GM18861 (cell line): ENCODE results near the gene N4BP2L2.
"Not testable (repeated sequence)": the region's sequence is repeated elsewhere in the genome, so short reads cannot be mapped to it uniquely, and the experiment has no call there.

Experiments
- ATAC-seq: cut with Tn5 transposase; IDR thresholded peaks from one replicate; pipeline ENCODE4 v1.9.1; 2021; ENCODE audit not compliant: unreplicated experiment

N4BP2L2 gene

GRCh38 chr13:32538621-32539246, at the start of gene N4BP2L2:
Gene N4BP2L2, minus strand, starts transcription at chr13:32538795. Its CDS starts 1,768 bp downstream, at chr13:32537027.
- peak; percentile 97 for ATAC-seq

- no peak for ATAC-seq
These were observed 49.2 kb upstream of the N4BP2L2 start for GRCh38 chr13:32587811-32588170.

- ATAC-seq, result peak; percentile 29
These were observed 48.6 kb upstream of the N4BP2L2 start for GRCh38 chr13:32587011-32587810.

- peak; percentile 71 for ATAC-seq
These were observed 47.7 kb upstream of the N4BP2L2 start, which contains the start of gene PDS5B for GRCh38 chr13:32586080-32586900. Gene PDS5B, plus strand, starts transcription at chr13:32586452. Its CDS starts 62,321 bp downstream, at chr13:32648773.

GRCh38 chr13:32585550-32586079, 47.0 kb upstream of the N4BP2L2 start:
- no peak for ATAC-seq

- no peak for ATAC-seq
These were observed 44.4 kb upstream of the N4BP2L2 start for GRCh38 chr13:32582991-32583390.

GRCh38 chr13:32582281-32582680, 43.7 kb upstream of the N4BP2L2 start:
- no peak for ATAC-seq

- no peak for ATAC-seq
These were observed 42.7 kb upstream of the N4BP2L2 start for GRCh38 chr13:32581177-32581786.

GRCh38 chr13:32577032-32577431, 38.4 kb upstream of the N4BP2L2 start:
- ATAC-seq, result no peak

- not testable (repeated sequence) for ATAC-seq
These were observed 37.1 kb upstream of the N4BP2L2 start for GRCh38 chr13:32575687-32576086.

GRCh38 chr13:32560842-32561241, 22.2 kb upstream of the N4BP2L2 start:
- ATAC-seq, result not testable (repeated sequence)

GRCh38 chr13:32555613-32556012, 17.0 kb upstream of the N4BP2L2 start:
- ATAC-seq, result no peak

- no peak for ATAC-seq
These were observed 15.1 kb upstream of the N4BP2L2 start for GRCh38 chr13:32553720-32554119.

GRCh38 chr13:32549788-32550187, 11.2 kb upstream of the N4BP2L2 start:
- ATAC-seq, result no peak

- no peak for ATAC-seq
These were observed 10.2 kb upstream of the N4BP2L2 start for GRCh38 chr13:32548837-32549236.

- ATAC-seq, result peak; percentile 45
These were observed 6.5 kb upstream of the N4BP2L2 start for GRCh38 chr13:32545083-32545482.

- no peak for ATAC-seq
These were observed 3.6 kb upstream of the N4BP2L2 start for GRCh38 chr13:32542221-32542620.

GRCh38 chr13:32538143-32538620, 413 bp downstream of the N4BP2L2 start:
- ATAC-seq, result peak; percentile 53

- no peak for ATAC-seq
These were observed 934 bp downstream of the N4BP2L2 start for GRCh38 chr13:32537580-32538142.

GRCh38 chr13:32535748-32536147, 2.8 kb downstream of the N4BP2L2 start:
- ATAC-seq, result no peak
